ENCODE measurements around the gene MRRF. TPM values are rescaled to one million over a fixed set of nuclear protein-coding genes. Genes with fewer than 3 reads are reported as not detected.

The MRRF gene
- total and polyA plus RNA-seq, 2 of the 4 experiments (the other 2 are of a cell fraction): 32.1 to 38.0 TPM

GRCh38 chr9:122274055-122274454, 9.4 kb downstream of the MRRF start:
- BruUV-seq (replicated peaks): no TSS peak
- CTCF ChIA-PET: interaction anchor here (0.6 kb wide), 1 partner anchor 85 kb away, joined by 3 read pairs; no protein-coding TSS in a partner anchor
- no peak for DNase-seq
- TF ChIP-seq BHLHE40 (IDR thresholded peaks at IDR 0.05; ENCODE audit: low read depth, low read length): no peak
- TF ChIP-seq MAZ (IDR thresholded peaks at IDR 0.05; ENCODE audit: borderline replicate concordance, low read depth, low read length): no peak
- TF ChIP-seq USF2 (IDR thresholded peaks at IDR 0.05; ENCODE audit: low read depth, low read length): no peak
- TF ChIP-seq SMC3 (IDR thresholded peaks at IDR 0.05; ENCODE audit: low read depth, low read length): no peak
- TF ChIP-seq, protein P1, sequence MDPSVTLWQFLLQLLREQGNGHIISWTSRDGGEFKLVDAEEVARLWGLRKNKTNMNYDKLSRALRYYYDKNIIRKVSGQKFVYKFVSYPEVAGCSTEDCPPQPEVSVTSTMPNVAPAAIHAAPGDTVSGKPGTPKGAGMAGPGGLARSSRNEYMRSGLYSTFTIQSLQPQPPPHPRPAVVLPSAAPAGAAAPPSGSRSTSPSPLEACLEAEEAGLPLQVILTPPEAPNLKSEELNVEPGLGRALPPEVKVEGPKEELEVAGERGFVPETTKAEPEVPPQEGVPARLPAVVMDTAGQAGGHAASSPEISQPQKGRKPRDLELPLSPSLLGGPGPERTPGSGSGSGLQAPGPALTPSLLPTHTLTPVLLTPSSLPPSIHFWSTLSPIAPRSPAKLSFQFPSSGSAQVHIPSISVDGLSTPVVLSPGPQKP (IDR thresholded peaks at IDR 0.05; ENCODE audit: borderline replicate concordance, low read depth, low read length): no peak
- no peak for TF ChIP-seq MXI1 (IDR thresholded peaks at IDR 0.05; ENCODE audit: borderline replicate concordance, low read depth, low read length)
- TF ChIP-seq CEBPB (IDR thresholded peaks at IDR 0.05; ENCODE audit: low read depth, low read length): no peak
- TF ChIP-seq FOS (IDR thresholded peaks at IDR 0.05; ENCODE audit: low read depth, low read length): no peak
- no peak for TF ChIP-seq POLR2A (IDR thresholded peaks at IDR 0.05; ENCODE audit: low read depth, low read length)
- TF ChIP-seq CHD1 (IDR thresholded peaks at IDR 0.05; ENCODE audit: low read depth, low read length): no peak
- no peak for TF ChIP-seq NFE2L2 (IDR thresholded peaks at IDR 0.05; ENCODE audit: low read depth, low read length)
- TF ChIP-seq RCOR1 (IDR thresholded peaks at IDR 0.05; ENCODE audit: insufficient replicate concordance, low read length): no peak
- TF ChIP-seq RAD21 (IDR thresholded peaks at IDR 0.05; ENCODE audit: low read length): no peak
- TF ChIP-seq MAFK (IDR thresholded peaks at IDR 0.05; ENCODE audit: low read depth, low read length): no peak
- no peak for TF ChIP-seq RFX5 (IDR thresholded peaks at IDR 0.05; ENCODE audit: low read depth, low read length)
- TF ChIP-seq, protein P2, sequence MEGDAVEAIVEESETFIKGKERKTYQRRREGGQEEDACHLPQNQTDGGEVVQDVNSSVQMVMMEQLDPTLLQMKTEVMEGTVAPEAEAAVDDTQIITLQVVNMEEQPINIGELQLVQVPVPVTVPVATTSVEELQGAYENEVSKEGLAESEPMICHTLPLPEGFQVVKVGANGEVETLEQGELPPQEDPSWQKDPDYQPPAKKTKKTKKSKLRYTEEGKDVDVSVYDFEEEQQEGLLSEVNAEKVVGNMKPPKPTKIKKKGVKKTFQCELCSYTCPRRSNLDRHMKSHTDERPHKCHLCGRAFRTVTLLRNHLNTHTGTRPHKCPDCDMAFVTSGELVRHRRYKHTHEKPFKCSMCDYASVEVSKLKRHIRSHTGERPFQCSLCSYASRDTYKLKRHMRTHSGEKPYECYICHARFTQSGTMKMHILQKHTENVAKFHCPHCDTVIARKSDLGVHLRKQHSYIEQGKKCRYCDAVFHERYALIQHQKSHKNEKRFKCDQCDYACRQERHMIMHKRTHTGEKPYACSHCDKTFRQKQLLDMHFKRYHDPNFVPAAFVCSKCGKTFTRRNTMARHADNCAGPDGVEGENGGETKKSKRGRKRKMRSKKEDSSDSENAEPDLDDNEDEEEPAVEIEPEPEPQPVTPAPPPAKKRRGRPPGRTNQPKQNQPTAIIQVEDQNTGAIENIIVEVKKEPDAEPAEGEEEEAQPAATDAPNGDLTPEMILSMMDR (conservative IDR thresholded peaks at IDR 0.05; ENCODE audit: low read depth, low read length): no peak
- ATAC-seq (ENCODE audit: low read depth): no peak
- Histone ChIP-seq H4K5ac (ENCODE audit: low read depth, low read length) (no peak overlapping the region), H2AK5ac (ENCODE audit: low read depth, low read length) (no peak overlapping the region), H3K14ac (replicated peaks; ENCODE audit: low read depth, low read length) (no peak overlapping the region), H3K9ac (ENCODE audit: low read depth, low read length) (no peak overlapping the region), H2AFZ (replicated peaks; ENCODE audit: low read length, poor library complexity) (no peak overlapping the region), H3K56ac (ENCODE audit: extremely low read depth, insufficient read depth, low read length) (no peak overlapping the region), H4K91ac (ENCODE audit: insufficient read depth, low read depth, low read length) (no peak overlapping the region), H2BK120ac (ENCODE audit: low read depth, low read length) (no peak overlapping the region), H2BK20ac (ENCODE audit: low read depth, low read length) (no peak overlapping the region), H3K4ac (ENCODE audit: low read depth, low read length) (no peak overlapping the region), H3K23ac (ENCODE audit: low read depth, low read length) (no peak overlapping the region), H3K27me3 (ENCODE audit: control insufficient read depth, insufficient read depth, low read length) (no peaks in the 10 kb centered on the region), H3K4me3 (ENCODE audit: insufficient read depth, low read depth, low read length) (no peak overlapping the region), H3K9me1 (ENCODE audit: insufficient read depth, low read length) (no peaks in the 10 kb centered on the region), H3K4me1 (ENCODE audit: control insufficient read depth, insufficient read depth, low read length) (no peaks in the 10 kb centered on the region), H3K36me3 (ENCODE audit: control insufficient read depth, insufficient read depth, low read length) (peaks cover 20% of the 10 kb centered on the region), H3K27ac (ENCODE audit: insufficient read depth, low read length) (no peak overlapping the region), H3K18ac (ENCODE audit: low read depth, low read length) (no peak overlapping the region), H3K9me3 (ENCODE audit: control insufficient read depth, insufficient read depth, low read length) (peaks cover 9% of the 10 kb centered on the region), H2BK5ac (ENCODE audit: low read depth, low read length, poor library complexity, severe bottlenecking) (no peak overlapping the region), H2AK9ac (replicated peaks; ENCODE audit: low read depth, low read length, poor library complexity) (no peak overlapping the region), H4K20me1 (ENCODE audit: insufficient read depth, low read length) (no peaks in the 10 kb centered on the region; the same call in 1 of the 2 replicates), H3K4me2 (ENCODE audit: low read depth, low read length) (no peak overlapping the region), H3K79me1 (ENCODE audit: low read depth in 1 of 2, low read length in 2 of 2) (peaks cover 27 to 32% of the 10 kb centered on the region in 2 experiments), H2BK15ac (ENCODE audit: low read depth, low read length) (no peak overlapping the region), H4K8ac (ENCODE audit: low read depth in 2 of 2, low read length in 2 of 2) (no peak overlapping the region)
- intact Hi-C loops (cut with micrococcal nuclease): no loop called here
- POLR2A ChIA-PET (ENCODE audit: unreplicated experiment): no interaction called here
- in situ Hi-C loops (cut with MboI; ENCODE audit: low sequenced_read_pairs): no loop called here
- WGBS, 2 experiments (ENCODE audit: extremely low coverage in 2 of 2, insufficient read length in 1 of 2): no CpG with 5 or more reads among the region's 2 CpGs
- dilution Hi-C loops (cut with HindIII; ENCODE audit: low sequenced_read_pairs, unreplicated experiment): no loop called here

Measured in IMR-90 (cell line).